GM12873 (cell line): Measurements from ENCODE around the gene ICAM1.

ENCODE experiments used
- CTCF ChIP-seq: IDR thresholded peaks from 2 replicates; pipeline ENCODE4 v1.5.1; 2012; ENCODE audit warnings: low read depth, mild to moderate bottlenecking, moderate library complexity, low read length, control low read depth; ENCODE audit not compliant: insufficient read depth; ENCODE audit errors: missing control alignments

ICAM1 gene

DNA sequence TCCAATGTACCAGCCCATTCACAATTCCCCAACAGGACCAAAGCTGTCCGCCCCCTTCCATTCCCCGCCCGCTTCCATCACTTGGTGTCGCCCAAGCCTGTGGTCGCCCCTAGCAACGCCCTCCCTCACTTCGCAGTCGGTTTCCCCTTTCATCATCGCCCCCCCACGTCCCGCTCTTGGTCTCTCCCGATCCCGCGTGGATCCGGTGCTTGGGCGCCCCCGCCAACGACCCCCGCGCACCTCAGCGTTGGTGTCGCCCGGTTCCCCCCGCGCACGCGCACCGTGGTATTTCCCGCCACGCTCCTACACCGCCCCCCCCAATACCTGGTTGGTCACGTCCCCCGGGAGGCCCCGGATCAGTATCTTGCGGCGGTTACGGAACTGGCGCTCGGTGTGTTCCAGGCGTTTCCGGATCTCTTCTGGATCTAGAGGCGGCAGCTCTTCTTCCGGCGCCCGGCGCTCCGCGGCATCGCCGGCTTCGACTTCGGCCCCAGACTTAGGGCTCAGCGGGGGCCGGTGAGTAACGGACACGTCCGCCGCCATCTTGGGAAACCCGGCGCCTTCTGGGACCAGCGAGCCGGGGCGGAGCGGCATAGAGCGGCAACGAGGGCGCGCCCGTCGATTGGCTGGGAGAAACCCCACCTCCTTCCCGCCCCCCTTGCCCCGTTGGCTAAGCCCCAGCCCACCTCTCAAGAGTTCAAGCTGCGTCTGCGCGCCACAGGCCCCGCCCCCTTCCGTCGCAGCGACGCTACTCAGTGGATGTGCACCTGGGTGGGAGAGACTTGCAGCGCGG is 62.2 kb downstream of the ICAM1 start, which contains the start of gene RAVER1:
Gene RAVER1 (minus strand): TSS at position 565 of the 793 bp plus-strand sequence. CDS start 22 bp downstream, at position 543.
- TF ChIP-seq CTCF = no peak

DNA sequence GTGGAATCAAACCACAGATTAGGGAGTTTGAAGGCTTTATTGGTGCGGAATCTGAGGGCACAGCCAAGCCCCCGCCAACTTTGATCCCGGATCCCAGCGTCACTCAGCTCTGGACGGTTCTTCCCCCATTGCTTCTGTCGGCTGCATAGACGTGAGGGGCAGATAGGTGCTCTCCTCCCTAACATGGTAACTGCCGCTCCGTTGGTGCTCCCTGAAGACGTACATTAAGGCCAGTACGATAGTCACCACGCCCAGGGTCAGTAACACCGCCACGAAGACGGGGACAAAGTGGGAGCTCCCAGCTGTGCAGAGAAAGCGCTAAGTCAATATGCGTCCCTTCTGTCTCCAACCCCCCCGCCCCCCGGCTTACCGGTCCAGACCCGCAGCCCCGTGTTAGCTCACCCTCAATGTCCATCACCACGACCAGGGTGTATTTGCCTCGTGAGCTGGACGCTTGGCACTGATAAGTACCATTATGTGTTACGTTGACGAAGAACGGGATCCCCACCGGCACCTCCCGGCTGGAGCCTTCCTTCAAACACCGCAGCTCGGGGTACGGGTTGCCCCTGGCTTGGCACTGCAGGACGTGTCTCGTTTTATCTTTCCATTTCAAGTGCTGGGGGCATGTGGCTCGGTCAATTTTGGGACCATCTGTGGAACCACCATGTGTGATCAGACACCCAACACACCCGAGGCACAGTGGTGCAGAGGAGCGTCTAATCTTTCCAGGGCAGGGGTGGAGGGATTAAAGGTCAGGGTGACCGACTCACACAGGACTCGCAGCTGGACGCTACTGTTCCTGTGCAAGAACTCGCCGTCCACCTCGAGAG is 63.1 kb downstream of the ICAM1 start:
- no peak for TF ChIP-seq CTCF

GRCh38 chr19:10334588-10335351 is 63.9 kb downstream of the ICAM1 start:
- no peak for TF ChIP-seq CTCF

GRCh38 chr19:10335352-10335985 is 64.5 kb downstream of the ICAM1 start:
- TF ChIP-seq CTCF = no peak
